ENCODE results near the gene PSMD8. TPM values are rescaled to one million over a fixed set of nuclear protein-coding genes. Genes with fewer than 3 reads are reported as not detected.

PSMD8 gene
- total RNA-seq, 1 experiment from 2014 or later = 195 TPM

- RAD21 ChIA-PET (ENCODE audit: low non-redundant PET in 1 of 2, low total read pairs in 2 of 2, uncharacterized antibody in 2 of 2, unreplicated experiment in 2 of 2) = interaction anchor here (0.5 to 1.6 kb wide), 7 partner anchors 17 to 171 kb away, joined by 3 to 8 read pairs (median 4); partner anchors contain the start of genes PSMD8 (in 2 of the 2) and KCNK6 (in 1 of the 2)
- POLR2A ChIA-PET = interaction anchor here (0.9 to 1.5 kb wide), 4 partner anchors 16 to 67 kb away, joined by 3 to 8 read pairs (median 4); partner anchors contain the start of genes FAM98C, GGN, KCNK6 and PSMD8
- H3K9ac ChIP-seq (ENCODE audit: low read length) = peak overlapping the region; percentile 56
- CTCF ChIA-PET = interaction anchor here (0.7 to 2.9 kb wide), 11 partner anchors 31 to 433 kb away, joined by 3 to 40 read pairs (median 4); partner anchors contain the start of genes C19orf33, GGN, PSMD8 and SIPA1L3
- no peaks in the 10 kb centered on the region for H3K9me3 ChIP-seq (ENCODE audit: control insufficient read depth in 1 of 2, insufficient read depth in 1 of 2, low read depth in 1 of 2, low read length in 2 of 2)
- H3K36me3 ChIP-seq (ENCODE audit: control insufficient read depth in 1 of 2, insufficient read depth in 2 of 2, low read length in 2 of 2) = no peaks in the 10 kb centered on the region
- peak overlapping the region; percentile 66 to 77 for H3K4me3 ChIP-seq (replicated peaks in 1 of 2; ENCODE audit: low read depth in 1 of 2, low read length in 2 of 2)
- BruUV-seq (replicated peaks) = no TSS peak
- peak overlapping the region; percentile 5 for H2AFZ ChIP-seq (ENCODE audit: low read depth, low read length, poor library complexity, severe bottlenecking)
- H3K4me1 ChIP-seq (ENCODE audit: control insufficient read depth in 1 of 2, insufficient read depth in 2 of 2, low read length in 2 of 2) = peaks cover 8 to 26% of the 10 kb centered on the region in 2 experiments
- TF ChIP-seq ZBTB33 (IDR thresholded peaks at IDR 0.05; ENCODE audit: extremely low read depth, insufficient replicate concordance, low read length) = no peak
- no peak for TF ChIP-seq ATF3 (IDR thresholded peaks at IDR 0.05)
- TF ChIP-seq SIN3A (IDR thresholded peaks at IDR 0.05; ENCODE audit: low read depth) = no peak
- TF ChIP-seq FOSL1 (IDR thresholded peaks at IDR 0.05; ENCODE audit: low read depth) = no peak
- no peak for TF ChIP-seq JUND (IDR thresholded peaks at IDR 0.05)
- TF ChIP-seq CBX3 (IDR thresholded peaks at IDR 0.05; ENCODE audit: low read depth) = no peak
- no peak for TF ChIP-seq SRF (IDR thresholded peaks at IDR 0.05; ENCODE audit: low read depth)
- TF ChIP-seq CTCF (IDR thresholded peaks at IDR 0.05 in 2 of 3, conservative IDR thresholded peaks at IDR 0.05 in 1 of 3; ENCODE audit: borderline replicate concordance in 1 of 3, insufficient read depth in 1 of 3, low read depth in 2 of 3, low read length in 2 of 3) = no peak
- TF ChIP-seq TCF7L2 (IDR thresholded peaks at IDR 0.05; ENCODE audit: borderline replicate concordance, extremely low read depth, insufficient read depth, insufficient read length) = no peak
- no peak for TF ChIP-seq EZH2phosphoT487 (IDR thresholded peaks at IDR 0.05; ENCODE audit: borderline replicate concordance)
- TF ChIP-seq ZFX (IDR thresholded peaks at IDR 0.05) = no peak
- no peak for TF ChIP-seq REST (IDR thresholded peaks at IDR 0.05; ENCODE audit: low read depth)
- TF ChIP-seq SP1 (IDR thresholded peaks at IDR 0.05; ENCODE audit: low read depth) = peak; percentile 27; the same call in 1 of the 2 replicates
- peak; percentile 54; the same call in 1 of the 2 replicates for TF ChIP-seq MAX (IDR thresholded peaks at IDR 0.05)
- TF ChIP-seq YY1 (IDR thresholded peaks at IDR 0.05; ENCODE audit: extremely low read depth, insufficient replicate concordance, low read depth, low read length) = no peak
- TF ChIP-seq RAD21 (IDR thresholded peaks at IDR 0.05; ENCODE audit: low read depth) = no peak
- TF ChIP-seq POLR2A (IDR thresholded peaks at IDR 0.05; ENCODE audit: borderline replicate concordance, extremely low read depth, insufficient read depth, insufficient read length) = no peak
- peak; percentile 41; the same call in 1 of the 2 replicates for TF ChIP-seq POLR2AphosphoS5 (IDR thresholded peaks at IDR 0.05; ENCODE audit: low read depth, low read length)
- ATAC-seq (peak; percentile 81), DNase-seq (ENCODE audit: low read depth, low spot score) (peak; percentile 91)
- no peaks in the 10 kb centered on the region for H3K9me2 ChIP-seq (ENCODE audit: insufficient read depth)
- H3K27ac ChIP-seq (ENCODE audit: low read depth, low read length) = peak overlapping the region; percentile 71
- H3K79me2 ChIP-seq (ENCODE audit: insufficient read depth, low read length) = no peaks in the 10 kb centered on the region
- H4K20me1 ChIP-seq (ENCODE audit: insufficient read depth) = no peaks in the 10 kb centered on the region
- peak overlapping the region; percentile 84 for H3K4me2 ChIP-seq (ENCODE audit: low read length)
- intact Hi-C loops (cut with micrococcal nuclease) = loop anchor here (1.0 kb wide), 3 partner anchors 38 to 102 kb away; partner anchors contain the start of gene PSMD8
- no peaks in the 10 kb centered on the region for H3K27me3 ChIP-seq (ENCODE audit: insufficient read depth, low read length)
Observed at GRCh38 chr19:38335949-38336637, 38.3 kb upstream of the PSMD8 start.
